ENCODE results near the gene ZFPM1.

GRCh38 chr16:88456356-88457292 is 3.5 kb downstream of the ZFPM1 start:
- TF ChIP-seq, protein P1, sequence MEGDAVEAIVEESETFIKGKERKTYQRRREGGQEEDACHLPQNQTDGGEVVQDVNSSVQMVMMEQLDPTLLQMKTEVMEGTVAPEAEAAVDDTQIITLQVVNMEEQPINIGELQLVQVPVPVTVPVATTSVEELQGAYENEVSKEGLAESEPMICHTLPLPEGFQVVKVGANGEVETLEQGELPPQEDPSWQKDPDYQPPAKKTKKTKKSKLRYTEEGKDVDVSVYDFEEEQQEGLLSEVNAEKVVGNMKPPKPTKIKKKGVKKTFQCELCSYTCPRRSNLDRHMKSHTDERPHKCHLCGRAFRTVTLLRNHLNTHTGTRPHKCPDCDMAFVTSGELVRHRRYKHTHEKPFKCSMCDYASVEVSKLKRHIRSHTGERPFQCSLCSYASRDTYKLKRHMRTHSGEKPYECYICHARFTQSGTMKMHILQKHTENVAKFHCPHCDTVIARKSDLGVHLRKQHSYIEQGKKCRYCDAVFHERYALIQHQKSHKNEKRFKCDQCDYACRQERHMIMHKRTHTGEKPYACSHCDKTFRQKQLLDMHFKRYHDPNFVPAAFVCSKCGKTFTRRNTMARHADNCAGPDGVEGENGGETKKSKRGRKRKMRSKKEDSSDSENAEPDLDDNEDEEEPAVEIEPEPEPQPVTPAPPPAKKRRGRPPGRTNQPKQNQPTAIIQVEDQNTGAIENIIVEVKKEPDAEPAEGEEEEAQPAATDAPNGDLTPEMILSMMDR (IDR thresholded peaks at IDR 0.05; ENCODE audit: low read depth, low read length): 0 out of 2 replicates have a peak, but pooled peaks have one; percentile 2
- TF ChIP-seq EZH2phosphoT487 (IDR thresholded peaks at IDR 0.05; ENCODE audit: low read depth): no peak

Data from OCI-LY3 (cell line).